ENCODE measurements around the gene UBE2S. TPM values are rescaled to one million over a fixed set of nuclear protein-coding genes. Genes with fewer than 3 reads are reported as not detected.
"Not testable (repeated sequence)": the region's sequence is repeated elsewhere in the genome, so short reads cannot be mapped to it uniquely, and the experiment has no call there.

Gene UBE2S
- total and polyA plus RNA-seq, 4 donors, result 11.3 to 25.6 (median 20.0) TPM

- Histone ChIP-seq H3K27me3 (ENCODE audit: control insufficient read depth in 3 of 3, insufficient read depth in 3 of 3, low read length in 2 of 3) (no peaks in the 10 kb centered on the region), H3K36me3 (ENCODE audit: control insufficient read depth in 4 of 4, insufficient read depth in 4 of 4, low read length in 4 of 4) (no peaks in the 10 kb centered on the region), H3K4me1 (ENCODE audit: control insufficient read depth in 5 of 5, insufficient read depth in 5 of 5, low read length in 5 of 5) (no peaks in the 10 kb centered on the region), H3K4me3 (no peak overlapping the region), H3K9me3 (ENCODE audit: control insufficient read depth in 4 of 4, insufficient read depth in 3 of 4, low read length in 3 of 4) (peaks cover 0 to 2% (median 0%) of the 10 kb centered on the region in 4 donors), H3K27ac (ENCODE audit: low read depth in 1 of 2, low read length in 1 of 2) (no peak overlapping the region), H3K9ac (ENCODE audit: insufficient read depth in 1 of 2, low read length in 2 of 2) (no peak overlapping the region)
- WGBS, 2 donors, result 18 to 23% methylated on average over 7 of the region's 7 CpGs
- ATAC-seq (ENCODE audit: insufficient read depth, low FRiP score), result peak; percentile 41
- DNase-seq, result peak; percentile 79 to 88 (median 83)
- peak; percentile 72 for TF ChIP-seq CTCF (IDR thresholded peaks at IDR 0.05; ENCODE audit: control extremely low read depth, extremely low read depth)
These were observed 10.6 kb upstream of the UBE2S start for GRCh38 chr19:55418185-55418584.

- Histone ChIP-seq H3K9me3 (ENCODE audit: control insufficient read depth in 4 of 4, insufficient read depth in 3 of 4, low read length in 3 of 4) (peaks cover 0 to 3% (median 0%) of the 10 kb centered on the region in 4 donors), H3K9ac (ENCODE audit: insufficient read depth in 1 of 2, low read length in 2 of 2) (no peak overlapping the region), H3K4me3 (no peak overlapping the region), H3K27ac (ENCODE audit: low read depth in 1 of 2, low read length in 1 of 2) (no peak overlapping the region), H3K36me3 (ENCODE audit: control insufficient read depth in 4 of 4, insufficient read depth in 4 of 4, low read length in 4 of 4) (peaks cover 0 to 14% (median 10%) of the 10 kb centered on the region in 4 donors), H3K4me1 (ENCODE audit: control insufficient read depth in 5 of 5, insufficient read depth in 5 of 5, low read length in 5 of 5) (peaks cover 0 to 21% (median 9%) of the 10 kb centered on the region in 5 donors), H3K27me3 (ENCODE audit: control insufficient read depth in 3 of 3, insufficient read depth in 3 of 3, low read length in 2 of 3) (no peaks in the 10 kb centered on the region)
- TF ChIP-seq CTCF (IDR thresholded peaks at IDR 0.05; ENCODE audit: control extremely low read depth, extremely low read depth), result no peak
- WGBS, 2 donors, result 95 to 97% methylated on average over 2 of the region's 2 CpGs
- ATAC-seq (ENCODE audit: insufficient read depth, low FRiP score) (no peak), DNase-seq (no peak)
These were observed 2.6 kb upstream of the UBE2S start for GRCh38 chr19:55410168-55410567.

GRCh38 chr19:55409179-55409578 lies 1.6 kb upstream of the UBE2S start:
- not testable (repeated sequence) for H3K4me3 ChIP-seq; H3K9me3 ChIP-seq (ENCODE audit: control insufficient read depth in 4 of 4, insufficient read depth in 3 of 4, low read length in 3 of 4); ATAC-seq (ENCODE audit: insufficient read depth, low FRiP score); H3K27ac ChIP-seq (ENCODE audit: low read depth in 1 of 2, low read length in 1 of 2); DNase-seq; H3K27me3 ChIP-seq (ENCODE audit: control insufficient read depth in 3 of 3, insufficient read depth in 3 of 3, low read length in 2 of 3); H3K9ac ChIP-seq (ENCODE audit: insufficient read depth in 1 of 2, low read length in 2 of 2)
- H3K4me1 ChIP-seq (ENCODE audit: control insufficient read depth in 5 of 5, insufficient read depth in 5 of 5, low read length in 5 of 5), result peaks cover 0 to 21% (median 9%) of the 10 kb centered on the region in 5 donors
- 92 to 97% methylated on average over 8 of the region's 8 CpGs for WGBS, 2 donors
- H3K36me3 ChIP-seq (ENCODE audit: control insufficient read depth in 4 of 4, insufficient read depth in 4 of 4, low read length in 4 of 4), result peaks cover 0 to 15% (median 12%) of the 10 kb centered on the region in 4 donors

GRCh38 chr19:55408533-55408872 lies 915 bp upstream of the UBE2S start:
- ATAC-seq (ENCODE audit: insufficient read depth, low FRiP score) (no peak), DNase-seq (no peak)
- Histone ChIP-seq H3K9ac (ENCODE audit: insufficient read depth in 1 of 2, low read length in 2 of 2) (peak overlapping the region in 1 of 2 donors; percentile 84), H3K9me3 (ENCODE audit: control insufficient read depth in 4 of 4, insufficient read depth in 3 of 4, low read length in 3 of 4) (peaks cover 0 to 3% (median 0%) of the 10 kb centered on the region in 4 donors), H3K4me3 (peak overlapping the region; percentile 30), H3K4me1 (ENCODE audit: control insufficient read depth in 5 of 5, insufficient read depth in 5 of 5, low read length in 5 of 5) (peaks cover 0 to 21% (median 9%) of the 10 kb centered on the region in 5 donors), H3K36me3 (ENCODE audit: control insufficient read depth in 4 of 4, insufficient read depth in 4 of 4, low read length in 4 of 4) (peaks cover 0 to 18% (median 14%) of the 10 kb centered on the region in 4 donors), H3K27ac (ENCODE audit: low read depth in 1 of 2, low read length in 1 of 2) (peak overlapping the region; percentile 74 to 92), H3K27me3 (ENCODE audit: control insufficient read depth in 3 of 3, insufficient read depth in 3 of 3, low read length in 2 of 3) (no peaks in the 10 kb centered on the region)
- 67 to 69% methylated on average over 9 of the region's 9 CpGs for WGBS, 2 donors
- TF ChIP-seq CTCF (IDR thresholded peaks at IDR 0.05; ENCODE audit: control extremely low read depth, extremely low read depth), result no peak
